SK-N-SH treated with all-trans-retinoic acid at 6 μM for 48 hours (cell line): ENCODE results near the gene MOV10L1.

Experiments used
- ARNTL ChIP-seq: fragments of 450-650 bp; formaldehyde crosslinking; IDR thresholded peaks from 2 replicates; pipeline ENCODE4 v1.5.0; 2020; ENCODE audit warnings: low read depth, mild to moderate bottlenecking, moderate library complexity, borderline replicate concordance
- CSDC2 ChIP-seq: fragments of 250-450 bp; sonication (Bioruptor Pico); IDR thresholded peaks from 2 replicates; pipeline ENCODE4 v1.5.0; 2020; ENCODE audit warnings: mild to moderate bottlenecking, moderate library complexity
- ESRRG ChIP-seq: fragments of 250-450 bp; sonication (Bioruptor Pico); IDR thresholded peaks from 2 replicates; pipeline ENCODE4 v1.6.1; 2021; ENCODE audit warnings: mild to moderate bottlenecking
- GLIS3 ChIP-seq: fragments of 250-450 bp; sonication (Bioruptor Pico); IDR thresholded peaks from 2 replicates; pipeline ENCODE4 v1.5.0; 2020; ENCODE audit warnings: mild to moderate bottlenecking, moderate library complexity
- RARB ChIP-seq: fragments of 250-450 bp; sonication (Bioruptor Pico); IDR thresholded peaks from 2 replicates; pipeline ENCODE4 v1.8.0; 2021; ENCODE audit warnings: mild to moderate bottlenecking, moderate library complexity
- SNAI2 ChIP-seq: fragments of 250-450 bp; sonication (Bioruptor Pico); IDR thresholded peaks from 2 replicates; pipeline ENCODE4 v1.5.0; 2020; ENCODE audit warnings: mild to moderate bottlenecking, moderate library complexity
- TOX ChIP-seq: fragments of 250-450 bp; sonication (Bioruptor Pico); IDR thresholded peaks from 2 replicates; pipeline ENCODE4 v1.8.0; 2021; ENCODE audit warnings: mild to moderate bottlenecking, moderate library complexity, borderline replicate concordance
- ZC3H10 ChIP-seq: fragments of 250-450 bp; sonication (Bioruptor Pico); IDR thresholded peaks from 2 replicates; pipeline ENCODE4 v1.5.1; 2021; ENCODE audit warnings: mild to moderate bottlenecking, moderate library complexity
- ZFP3 ChIP-seq: fragments of 250-450 bp; sonication (Bioruptor Pico); IDR thresholded peaks from 2 replicates; pipeline ENCODE4 v1.5.0; 2020; ENCODE audit warnings: mild to moderate bottlenecking, moderate library complexity
- ZFP30 ChIP-seq: fragments of 450-650 bp; formaldehyde crosslinking; IDR thresholded peaks from 2 replicates; pipeline ENCODE4 v1.5.0; 2022; ENCODE audit warnings: mild to moderate bottlenecking, moderate library complexity
- ZNF565 ChIP-seq: fragments of 450-650 bp; formaldehyde crosslinking; conservative IDR thresholded peaks from 2 replicates; pipeline ENCODE4 v1.5.0; 2020; ENCODE audit warnings: low read depth, mild to moderate bottlenecking, moderate library complexity
- TF ChIP-seq, protein P1 (sequence below): fragments of 250-450 bp; sonication (Bioruptor Pico); IDR thresholded peaks from 2 replicates; pipeline ENCODE4 v1.5.0; 2020; ENCODE audit warnings: mild to moderate bottlenecking, moderate library complexity
- TF ChIP-seq, protein P2 (sequence below): fragments of 250-450 bp; sonication (Bioruptor Pico); IDR thresholded peaks from 2 replicates; pipeline ENCODE4 v1.8.0; 2020; ENCODE audit warnings: mild to moderate bottlenecking, moderate library complexity, borderline replicate concordance
- TF ChIP-seq, protein P3 (sequence below): fragments of 250-450 bp; sonication (Bioruptor Pico); IDR thresholded peaks from 2 replicates; pipeline ENCODE4 v1.5.1; 2020; ENCODE audit warnings: low read depth, mild to moderate bottlenecking, moderate library complexity

DNA sequence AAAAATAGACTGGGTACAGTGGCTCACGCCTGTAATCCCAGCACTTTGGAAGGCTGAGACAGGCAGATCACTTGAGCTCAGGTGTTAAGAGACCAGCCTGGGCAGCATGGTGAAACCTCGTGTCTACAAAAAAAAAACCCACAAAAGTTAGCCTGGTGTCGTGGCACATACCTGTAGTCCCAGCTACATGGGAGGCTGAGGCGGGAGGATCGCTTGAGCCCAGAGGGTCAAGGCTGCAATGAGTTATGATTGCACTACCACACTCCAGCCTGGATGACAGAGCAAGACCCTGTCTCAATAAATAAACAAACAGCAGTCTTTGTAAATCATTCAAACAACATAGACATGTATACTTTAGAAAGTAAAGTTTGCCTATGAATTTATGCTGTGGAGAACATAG is 2.5 kb downstream of the MOV10L1 start:
- TF ChIP-seq ESRRG (CRISPR knock-in tag) = no peak
- TF ChIP-seq ZFP3 (CRISPR knock-in tag) = no peak
- TF ChIP-seq, protein P1, sequence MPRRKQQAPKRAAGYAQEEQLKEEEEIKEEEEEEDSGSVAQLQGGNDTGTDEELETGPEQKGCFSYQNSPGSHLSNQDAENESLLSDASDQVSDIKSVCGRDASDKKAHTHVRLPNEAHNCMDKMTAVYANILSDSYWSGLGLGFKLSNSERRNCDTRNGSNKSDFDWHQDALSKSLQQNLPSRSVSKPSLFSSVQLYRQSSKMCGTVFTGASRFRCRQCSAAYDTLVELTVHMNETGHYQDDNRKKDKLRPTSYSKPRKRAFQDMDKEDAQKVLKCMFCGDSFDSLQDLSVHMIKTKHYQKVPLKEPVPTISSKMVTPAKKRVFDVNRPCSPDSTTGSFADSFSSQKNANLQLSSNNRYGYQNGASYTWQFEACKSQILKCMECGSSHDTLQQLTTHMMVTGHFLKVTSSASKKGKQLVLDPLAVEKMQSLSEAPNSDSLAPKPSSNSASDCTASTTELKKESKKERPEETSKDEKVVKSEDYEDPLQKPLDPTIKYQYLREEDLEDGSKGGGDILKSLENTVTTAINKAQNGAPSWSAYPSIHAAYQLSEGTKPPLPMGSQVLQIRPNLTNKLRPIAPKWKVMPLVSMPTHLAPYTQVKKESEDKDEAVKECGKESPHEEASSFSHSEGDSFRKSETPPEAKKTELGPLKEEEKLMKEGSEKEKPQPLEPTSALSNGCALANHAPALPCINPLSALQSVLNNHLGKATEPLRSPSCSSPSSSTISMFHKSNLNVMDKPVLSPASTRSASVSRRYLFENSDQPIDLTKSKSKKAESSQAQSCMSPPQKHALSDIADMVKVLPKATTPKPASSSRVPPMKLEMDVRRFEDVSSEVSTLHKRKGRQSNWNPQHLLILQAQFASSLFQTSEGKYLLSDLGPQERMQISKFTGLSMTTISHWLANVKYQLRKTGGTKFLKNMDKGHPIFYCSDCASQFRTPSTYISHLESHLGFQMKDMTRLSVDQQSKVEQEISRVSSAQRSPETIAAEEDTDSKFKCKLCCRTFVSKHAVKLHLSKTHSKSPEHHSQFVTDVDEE (CRISPR knock-in tag) = no peak
- no peak for TF ChIP-seq ZNF565 (CRISPR knock-in tag)
- no peak for TF ChIP-seq RARB (CRISPR knock-in tag)
- TF ChIP-seq, protein P2, sequence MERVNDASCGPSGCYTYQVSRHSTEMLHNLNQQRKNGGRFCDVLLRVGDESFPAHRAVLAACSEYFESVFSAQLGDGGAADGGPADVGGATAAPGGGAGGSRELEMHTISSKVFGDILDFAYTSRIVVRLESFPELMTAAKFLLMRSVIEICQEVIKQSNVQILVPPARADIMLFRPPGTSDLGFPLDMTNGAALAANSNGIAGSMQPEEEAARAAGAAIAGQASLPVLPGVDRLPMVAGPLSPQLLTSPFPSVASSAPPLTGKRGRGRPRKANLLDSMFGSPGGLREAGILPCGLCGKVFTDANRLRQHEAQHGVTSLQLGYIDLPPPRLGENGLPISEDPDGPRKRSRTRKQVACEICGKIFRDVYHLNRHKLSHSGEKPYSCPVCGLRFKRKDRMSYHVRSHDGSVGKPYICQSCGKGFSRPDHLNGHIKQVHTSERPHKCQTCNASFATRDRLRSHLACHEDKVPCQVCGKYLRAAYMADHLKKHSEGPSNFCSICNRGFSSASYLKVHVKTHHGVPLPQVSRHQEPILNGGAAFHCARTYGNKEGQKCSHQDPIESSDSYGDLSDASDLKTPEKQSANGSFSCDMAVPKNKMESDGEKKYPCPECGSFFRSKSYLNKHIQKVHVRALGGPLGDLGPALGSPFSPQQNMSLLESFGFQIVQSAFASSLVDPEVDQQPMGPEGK = no peak
- no peak for TF ChIP-seq ZC3H10 (CRISPR knock-in tag)
- no peak for TF ChIP-seq ZFP30 (CRISPR knock-in tag)
- no peak for TF ChIP-seq SNAI2 (CRISPR knock-in tag)
- no peak for TF ChIP-seq ARNTL (CRISPR knock-in tag)
- TF ChIP-seq, protein P3, sequence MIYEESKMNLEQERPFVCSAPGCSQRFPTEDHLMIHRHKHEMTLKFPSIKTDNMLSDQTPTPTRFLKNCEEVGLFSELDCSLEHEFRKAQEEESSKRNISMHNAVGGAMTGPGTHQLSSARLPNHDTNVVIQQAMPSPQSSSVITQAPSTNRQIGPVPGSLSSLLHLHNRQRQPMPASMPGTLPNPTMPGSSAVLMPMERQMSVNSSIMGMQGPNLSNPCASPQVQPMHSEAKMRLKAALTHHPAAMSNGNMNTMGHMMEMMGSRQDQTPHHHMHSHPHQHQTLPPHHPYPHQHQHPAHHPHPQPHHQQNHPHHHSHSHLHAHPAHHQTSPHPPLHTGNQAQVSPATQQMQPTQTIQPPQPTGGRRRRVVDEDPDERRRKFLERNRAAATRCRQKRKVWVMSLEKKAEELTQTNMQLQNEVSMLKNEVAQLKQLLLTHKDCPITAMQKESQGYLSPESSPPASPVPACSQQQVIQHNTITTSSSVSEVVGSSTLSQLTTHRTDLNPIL (CRISPR knock-in tag) = no peak
- no peak for TF ChIP-seq GLIS3 (CRISPR knock-in tag)
- TF ChIP-seq TOX (CRISPR knock-in tag) = no peak
- no peak for TF ChIP-seq CSDC2 (CRISPR knock-in tag)
